Astrocyte (in vitro differentiated cells and primary cell): ENCODE measurements around the gene CTXND1. TPM values are rescaled to one million over a fixed set of nuclear protein-coding genes. Genes with fewer than 3 reads are reported as not detected.

Source experiments
- DNase-seq: peaks from one replicate; pipeline ENCODE4 v3.0.0-alpha.2; 2010; ENCODE audit warnings: low read depth
- FAIRE-seq: peaks from 2 replicates; lab custom pipeline; 2011; peaks lifted over from hg19 to GRCh38; lab: Jason Lieb, UNC
- H2AFZ ChIP-seq: 2 replicates; pipeline ENCODE4 v1.6.0; 2012; ENCODE audit warnings: low read depth, low read length, inconsistent platforms
- H3K27ac ChIP-seq: 2 replicates; pipeline ENCODE4 v1.5.1; 2011; ENCODE audit warnings: low read depth, low read length, inconsistent platforms
- H3K27me3 ChIP-seq: 2 replicates; pipeline ENCODE4 v1.6.0; 2011; ENCODE audit warnings: low read length, inconsistent platforms; ENCODE audit not compliant: insufficient read depth
- H3K36me3 ChIP-seq: 2 replicates; pipeline ENCODE4 v1.5.1; 2011; ENCODE audit warnings: low read length, inconsistent platforms; ENCODE audit not compliant: insufficient read depth
- H3K4me1 ChIP-seq: 2 replicates; pipeline ENCODE4 v1.5.1; 2011; ENCODE audit warnings: low read length, inconsistent platforms; ENCODE audit not compliant: insufficient read depth
- H3K4me2 ChIP-seq: 2 replicates; pipeline ENCODE4 v1.6.0; 2012; ENCODE audit warnings: low read length, inconsistent platforms
- H3K4me3 ChIP-seq: 2 replicates; pipeline ENCODE4 v1.5.1; 2011; ENCODE audit warnings: low read depth, mild to moderate bottlenecking, low read length, inconsistent platforms; ENCODE audit not compliant: insufficient read depth
- H3K79me2 ChIP-seq: 2 replicates; pipeline ENCODE4 v1.6.0; 2012; ENCODE audit warnings: mild to moderate bottlenecking, low read length, inconsistent platforms; ENCODE audit not compliant: insufficient read depth
- H3K9ac ChIP-seq: 2 replicates; pipeline ENCODE4 v1.6.0; 2012; ENCODE audit warnings: mild to moderate bottlenecking, low read length, inconsistent platforms
- H3K9me3 ChIP-seq: 2 replicates; pipeline ENCODE4 v1.5.1; 2012; ENCODE audit warnings: low read depth, mild to moderate bottlenecking, low read length, inconsistent platforms; ENCODE audit not compliant: insufficient read depth
- H4K20me1 ChIP-seq: 2 replicates; pipeline ENCODE4 v1.6.0; 2012; ENCODE audit warnings: low read length, inconsistent platforms; ENCODE audit not compliant: insufficient read depth
- H3K27ac Mint-ChIP-seq: one replicate; pipeline ENCODE4 v1.8.0; 2021; ENCODE audit warnings: mild to moderate bottlenecking, mixed read lengths; ENCODE audit not compliant: unreplicated experiment
- H3K27me3 Mint-ChIP-seq: one replicate; pipeline ENCODE4 v1.8.0; 2021; ENCODE audit warnings: low read depth, mixed read lengths; ENCODE audit not compliant: unreplicated experiment
- H3K36me3 Mint-ChIP-seq: one replicate; pipeline ENCODE4 v1.8.0; 2021; ENCODE audit warnings: low read depth, mixed read lengths; ENCODE audit not compliant: unreplicated experiment
- H3K4me1 Mint-ChIP-seq: one replicate; pipeline ENCODE4 v1.8.0; 2021; ENCODE audit warnings: low read depth, mixed read lengths; ENCODE audit not compliant: unreplicated experiment
- H3K4me3 Mint-ChIP-seq: one replicate; pipeline ENCODE4 v1.8.0; 2021; ENCODE audit warnings: mild to moderate bottlenecking, moderate library complexity, mixed read lengths; ENCODE audit not compliant: unreplicated experiment
- H3K9me3 Mint-ChIP-seq: one replicate; pipeline ENCODE4 v1.8.0; 2021; ENCODE audit warnings: mild to moderate bottlenecking, mixed read lengths; ENCODE audit not compliant: unreplicated experiment
- EZH2 ChIP-seq: IDR thresholded peaks from 2 replicates; pipeline ENCODE4 v1.6.1; 2012; ENCODE audit warnings: mild to moderate bottlenecking, low read length, inconsistent platforms; ENCODE audit not compliant: insufficient read depth
- total RNA-seq: library from RNA; stranded (reverse); gene quantifications from 2 replicates; pipeline ENCODE4 v1.2.1, GENCODE V29; 2021
- TF ChIP-seq, protein P1 (sequence below): IDR thresholded peaks from 2 replicates; pipeline ENCODE4 v1.5.1; 2011; ENCODE audit warnings: low read depth, mild to moderate bottlenecking, inconsistent platforms, low read length, moderate library complexity; ENCODE audit not compliant: insufficient read depth

Gene CTXND1
- total RNA-seq, 1 donor from 2014 or later, result not detected

DNA sequence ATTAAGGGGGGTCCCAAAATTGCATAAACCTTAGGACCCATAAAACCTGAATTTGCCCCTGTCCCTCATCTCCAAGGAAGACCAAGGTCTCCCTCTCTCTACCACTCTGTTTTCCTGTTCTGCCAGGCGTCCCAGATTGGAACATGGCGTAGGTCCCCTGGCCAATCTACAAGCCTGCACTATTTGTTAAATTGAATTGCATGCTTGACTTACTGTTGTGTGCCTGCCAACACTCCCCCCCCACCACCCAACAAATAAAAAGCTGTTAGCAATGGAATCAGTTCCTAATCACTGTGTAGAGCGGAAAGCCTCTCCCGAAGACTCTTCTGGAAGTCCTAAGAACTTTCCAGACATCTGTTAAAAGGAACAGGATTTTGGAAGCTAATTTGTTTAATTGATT is 11.7 kb downstream of the CTXND1 start:
- H3K9ac ChIP-seq, result no peak overlapping the region
- peaks cover 1% of the 10 kb centered on the region for H3K9me3 Mint-ChIP-seq

DNA sequence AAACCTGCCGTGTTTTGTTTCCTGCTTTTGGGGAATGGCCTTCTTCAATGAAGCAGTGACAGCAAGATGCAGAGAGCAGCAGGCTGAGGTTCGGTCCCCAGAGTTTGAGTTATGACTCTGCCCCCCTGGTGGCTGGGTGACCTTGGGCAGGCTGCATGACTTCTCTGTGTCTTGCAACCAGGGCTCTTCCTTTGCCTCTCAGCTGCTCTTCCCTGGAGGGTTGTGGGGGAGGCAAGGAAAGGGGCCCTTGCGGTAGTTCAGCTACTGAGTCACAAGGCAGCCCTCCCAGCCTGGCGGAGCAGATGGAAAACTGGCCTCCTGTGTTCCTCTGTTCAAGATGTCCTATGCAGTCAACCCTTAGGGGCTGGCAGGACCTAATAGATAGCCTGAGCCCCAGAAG is 17.1 kb downstream of the CTXND1 start:
- Histone ChIP-seq H3K27me3 (peaks cover 7% of the 10 kb centered on the region), H3K4me3 (no peak overlapping the region), H3K36me3 (no peaks in the 10 kb centered on the region), H2AFZ (no peak overlapping the region), H3K9me3 (no peaks in the 10 kb centered on the region), H3K4me1 (no peaks in the 10 kb centered on the region), H3K79me2 (no peaks in the 10 kb centered on the region), H3K9ac (no peak overlapping the region), H3K4me2 (no peak overlapping the region), H3K27ac (no peak overlapping the region), H4K20me1 (no peaks in the 10 kb centered on the region)
- Mint-ChIP-seq H3K9me3 (no peaks in the 10 kb centered on the region), H3K4me1 (no peaks in the 10 kb centered on the region), H3K27ac (no peak overlapping the region), H3K36me3 (no peaks in the 10 kb centered on the region), H3K4me3 (no peak overlapping the region), H3K27me3 (peaks cover 8% of the 10 kb centered on the region)
- TF ChIP-seq EZH2, result no peak
- TF ChIP-seq, protein P1, sequence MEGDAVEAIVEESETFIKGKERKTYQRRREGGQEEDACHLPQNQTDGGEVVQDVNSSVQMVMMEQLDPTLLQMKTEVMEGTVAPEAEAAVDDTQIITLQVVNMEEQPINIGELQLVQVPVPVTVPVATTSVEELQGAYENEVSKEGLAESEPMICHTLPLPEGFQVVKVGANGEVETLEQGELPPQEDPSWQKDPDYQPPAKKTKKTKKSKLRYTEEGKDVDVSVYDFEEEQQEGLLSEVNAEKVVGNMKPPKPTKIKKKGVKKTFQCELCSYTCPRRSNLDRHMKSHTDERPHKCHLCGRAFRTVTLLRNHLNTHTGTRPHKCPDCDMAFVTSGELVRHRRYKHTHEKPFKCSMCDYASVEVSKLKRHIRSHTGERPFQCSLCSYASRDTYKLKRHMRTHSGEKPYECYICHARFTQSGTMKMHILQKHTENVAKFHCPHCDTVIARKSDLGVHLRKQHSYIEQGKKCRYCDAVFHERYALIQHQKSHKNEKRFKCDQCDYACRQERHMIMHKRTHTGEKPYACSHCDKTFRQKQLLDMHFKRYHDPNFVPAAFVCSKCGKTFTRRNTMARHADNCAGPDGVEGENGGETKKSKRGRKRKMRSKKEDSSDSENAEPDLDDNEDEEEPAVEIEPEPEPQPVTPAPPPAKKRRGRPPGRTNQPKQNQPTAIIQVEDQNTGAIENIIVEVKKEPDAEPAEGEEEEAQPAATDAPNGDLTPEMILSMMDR, result peak; percentile 8
- no peak for DNase-seq
- FAIRE-seq, result no peak

More for the DNA sequence above, 11.7 kb downstream of the CTXND1 start:
- no peak overlapping the region for H3K4me2 ChIP-seq
- H3K27ac ChIP-seq, result no peak overlapping the region
- no peaks in the 10 kb centered on the region for H3K36me3 Mint-ChIP-seq
- H3K27ac Mint-ChIP-seq, result no peak overlapping the region
- H3K27me3 Mint-ChIP-seq, result peaks cover 35% of the 10 kb centered on the region
- no peaks in the 10 kb centered on the region for H3K4me1 Mint-ChIP-seq
- DNase-seq (no peak), FAIRE-seq (no peak)
- H3K4me3 Mint-ChIP-seq, result no peak overlapping the region
- no peaks in the 10 kb centered on the region for H3K4me1 ChIP-seq
- H3K9me3 ChIP-seq, result no peaks in the 10 kb centered on the region
- no peaks in the 10 kb centered on the region for H3K27me3 ChIP-seq
- no peaks in the 10 kb centered on the region for H3K36me3 ChIP-seq
- TF ChIP-seq, protein P1, result no peak
- H3K79me2 ChIP-seq, result no peaks in the 10 kb centered on the region
- no peaks in the 10 kb centered on the region for H4K20me1 ChIP-seq
- H2AFZ ChIP-seq, result no peak overlapping the region
- no peak overlapping the region for H3K4me3 ChIP-seq

DNA sequence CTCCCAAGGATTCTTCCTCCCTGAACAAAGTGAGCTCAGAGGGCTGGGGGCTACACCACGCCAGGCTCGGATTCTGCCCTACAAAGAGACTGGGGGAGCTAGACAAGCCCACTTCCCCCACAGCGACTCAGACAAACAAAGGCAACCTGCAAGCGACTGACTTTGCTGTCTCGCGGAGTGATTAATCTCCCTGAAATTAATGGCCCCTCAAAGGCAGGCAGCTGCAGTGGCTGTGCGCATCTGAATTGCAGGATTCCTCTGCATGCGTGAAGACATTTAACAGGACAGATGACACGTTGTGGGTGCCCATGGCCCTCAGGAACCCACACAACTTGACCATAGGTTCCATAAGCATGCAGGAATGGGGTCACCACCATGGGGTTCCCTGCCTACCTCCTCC is 18.4 kb downstream of the CTXND1 start:
- FAIRE-seq (no peak), DNase-seq (no peak)
- no peaks in the 10 kb centered on the region for H3K36me3 Mint-ChIP-seq
- Histone ChIP-seq H3K4me3 (no peak overlapping the region), H2AFZ (no peak overlapping the region), H3K4me2 (no peak overlapping the region), H3K9ac (no peak overlapping the region), H3K27me3 (peaks cover 7% of the 10 kb centered on the region), H3K79me2 (no peaks in the 10 kb centered on the region), H3K4me1 (no peaks in the 10 kb centered on the region), H4K20me1 (no peaks in the 10 kb centered on the region), H3K36me3 (no peaks in the 10 kb centered on the region), H3K9me3 (no peaks in the 10 kb centered on the region), H3K27ac (no peak overlapping the region)
- H3K4me3 Mint-ChIP-seq, result no peak overlapping the region
- H3K27ac Mint-ChIP-seq, result no peak overlapping the region
- H3K9me3 Mint-ChIP-seq, result no peaks in the 10 kb centered on the region
- TF ChIP-seq EZH2, result no peak
- TF ChIP-seq, protein P1, result no peak
- H3K27me3 Mint-ChIP-seq, result peaks cover 8% of the 10 kb centered on the region
- H3K4me1 Mint-ChIP-seq, result peaks cover 3% of the 10 kb centered on the region
